Left ventricle myocardium inferior (tissue), 1 donor: ENCODE data around the gene GMCL1. TPM values are rescaled to one million over a fixed set of nuclear protein-coding genes. Genes with fewer than 3 reads are reported as not detected.
A peak's percentile ranks its signal among the peaks of the same experiment; 100 is the strongest.
"Not testable (repeated sequence)": the region's sequence is repeated elsewhere in the genome, so short reads cannot be mapped to it uniquely, and the experiment has no call there.

ENCODE experiments used
- DNase-seq: peaks from one replicate; pipeline ENCODE4 v3.0.0-alpha.2; 2020
- H3K27ac ChIP-seq: fragments of 200-600 bp; replicated peaks from 2 replicates; pipeline ENCODE4 v1.8.0; 2021
- H3K27me3 ChIP-seq: fragments of 200-600 bp; 2 replicates; pipeline ENCODE4 v1.8.0; 2021; ENCODE audit warnings: low read depth
- H3K36me3 ChIP-seq: fragments of 200-600 bp; 2 replicates; pipeline ENCODE4 v1.8.0; 2021
- H3K4me1 ChIP-seq: fragments of 200-600 bp; 2 replicates; pipeline ENCODE4 v1.8.0; 2021
- H3K4me3 ChIP-seq: fragments of 200-600 bp; 2 replicates; pipeline ENCODE4 v1.8.0; 2021; ENCODE audit warnings: mild to moderate bottlenecking, moderate library complexity
- H3K9me3 ChIP-seq: fragments of 200-600 bp; replicated peaks from 2 replicates; pipeline ENCODE4 v1.8.0; 2021
- CTCF ChIP-seq: fragments of 200-600 bp; IDR thresholded peaks from 2 replicates; pipeline ENCODE4 v1.8.0; 2021; ENCODE audit warnings: antibody characterized with exemption, mild to moderate bottlenecking, borderline replicate concordance
- intact Hi-C: fragments of 100-400 bp; cut with micrococcal nuclease; formaldehyde crosslinking; loops from one replicate; pipeline ENCODE4 v1.11.0; 2022
- total RNA-seq: library from RNA; stranded (reverse); fragmentation: NEBNext Ultra II Directional; extraction: Animal tissue kit (Norgen Biotek cat#: 25700); gene quantifications from one replicate; pipeline ENCODE4 v1.2.1, GENCODE V29; 2021
- donor health status: DM: no; HTN: yes; CAD: no; lungs with severe emphysema.

GMCL1 gene
- total RNA-seq, 1 donor from 2014 or later = 5.3 TPM

DNA sequence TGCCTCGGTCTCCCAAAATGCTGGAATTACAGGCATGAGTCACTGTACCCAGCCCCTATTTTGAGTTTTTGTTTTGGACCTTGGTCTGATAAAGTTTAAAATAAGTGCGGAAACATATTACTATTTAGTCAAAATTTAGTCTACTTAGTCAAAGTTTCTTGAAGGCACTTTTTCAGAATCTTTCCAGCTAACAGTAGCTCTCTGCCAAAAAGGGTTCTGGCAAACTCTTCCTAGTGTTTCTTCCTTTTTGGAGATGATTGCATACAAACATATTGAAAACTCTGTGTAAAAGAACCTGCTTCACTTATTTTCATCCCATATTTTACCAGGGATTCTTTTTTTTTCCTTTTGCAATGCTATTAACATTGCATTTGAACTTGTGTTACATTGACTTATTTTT is 28.8 kb downstream of the GMCL1 start:
- Histone ChIP-seq H3K27ac (no peak overlapping the region), H3K27me3 (no peaks in the 10 kb centered on the region), H3K9me3 (no peaks in the 10 kb centered on the region), H3K4me3 (no peak overlapping the region), H3K4me1 (no peaks in the 10 kb centered on the region), H3K36me3 (peaks cover 22% of the 10 kb centered on the region)
- TF ChIP-seq CTCF = no peak
- intact Hi-C loops = no loop called here
- DNase-seq = no peak

- H3K27ac ChIP-seq = no peak overlapping the region
- DNase-seq = no peak
- peaks cover 43% of the 10 kb centered on the region for H3K36me3 ChIP-seq
- H3K4me1 ChIP-seq = no peaks in the 10 kb centered on the region
- H3K4me3 ChIP-seq = no peak overlapping the region
- intact Hi-C loops = no loop called here
- TF ChIP-seq CTCF = no peak
- H3K9me3 ChIP-seq = no peaks in the 10 kb centered on the region
- H3K27me3 ChIP-seq = no peaks in the 10 kb centered on the region
Measured at GRCh38 chr2:69863298-69863697, 33.8 kb downstream of the GMCL1 start.

DNA sequence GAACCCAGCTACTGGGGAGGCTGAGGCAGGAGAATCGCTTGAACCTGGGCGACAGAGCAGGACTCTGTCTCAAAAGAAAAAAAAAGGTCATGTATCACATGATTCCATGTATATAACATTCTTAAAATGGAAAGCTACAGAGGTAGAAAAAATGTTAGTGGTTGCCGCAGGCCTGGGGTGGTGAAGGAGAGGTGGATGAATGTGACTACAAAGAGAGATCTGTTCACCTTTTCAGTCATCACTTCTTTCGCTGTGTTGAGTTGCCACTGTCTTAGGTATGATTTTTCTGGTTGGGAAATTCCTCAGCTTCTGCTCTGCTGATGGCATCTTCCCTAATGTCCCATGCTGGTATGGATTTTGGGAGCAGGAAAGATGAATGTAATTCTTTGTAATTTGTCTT is 59.0 kb downstream of the GMCL1 start:
- no peaks in the 10 kb centered on the region for H3K36me3 ChIP-seq
- peaks cover 4% of the 10 kb centered on the region for H3K4me1 ChIP-seq
- no peak for TF ChIP-seq CTCF
- H3K9me3 ChIP-seq = peaks cover 4% of the 10 kb centered on the region
- no peak overlapping the region for H3K27ac ChIP-seq
- H3K27me3 ChIP-seq = no peaks in the 10 kb centered on the region
- DNase-seq = no peak
- H3K4me3 ChIP-seq = no peak overlapping the region
- intact Hi-C loops = no loop called here

- H3K36me3 ChIP-seq = no peaks in the 10 kb centered on the region
- no peak for DNase-seq
Measured at GRCh38 chr2:69889302-69889701, 59.8 kb downstream of the GMCL1 start.

GRCh38 chr2:69890881-69891280 is 61.4 kb downstream of the GMCL1 start:
- Histone ChIP-seq H3K4me3 (no peak overlapping the region), H3K9me3 (peaks cover 4% of the 10 kb centered on the region), H3K4me1 (peaks cover 26% of the 10 kb centered on the region), H3K36me3 (peaks cover 8% of the 10 kb centered on the region), H3K27me3 (no peaks in the 10 kb centered on the region), H3K27ac (no peak overlapping the region)
- no peak for DNase-seq
- no peak for TF ChIP-seq CTCF
- intact Hi-C loops = no loop called here

More at GRCh38 chr2:69889302-69889701, 59.8 kb downstream of the GMCL1 start:
- H3K27me3 ChIP-seq = no peaks in the 10 kb centered on the region
- no peak overlapping the region for H3K4me3 ChIP-seq
- intact Hi-C loops = no loop called here
- no peak overlapping the region for H3K27ac ChIP-seq
- peaks cover 4% of the 10 kb centered on the region for H3K9me3 ChIP-seq
- TF ChIP-seq CTCF = no peak
- peaks cover 10% of the 10 kb centered on the region for H3K4me1 ChIP-seq

GRCh38 chr2:69892838-69893424 is 63.5 kb downstream of the GMCL1 start:
- H3K9me3 ChIP-seq, DNase-seq, H3K27ac ChIP-seq, H3K27me3 ChIP-seq, intact Hi-C loops: not testable (repeated sequence)
- H3K36me3 ChIP-seq = peaks cover 29% of the 10 kb centered on the region
- peak overlapping the region; percentile 88 for H3K4me3 ChIP-seq
- peaks cover 34% of the 10 kb centered on the region for H3K4me1 ChIP-seq
